ENCODE data around the gene SLC25A44. TPM values are rescaled to one million over a fixed set of nuclear protein-coding genes. Genes with fewer than 3 reads are reported as not detected.

Gene SLC25A44
- total and polyA plus RNA-seq, 2 of the 8 experiments (the other 6 are each of a cell fraction or from before 2014, with no cell fraction given), result 23.4 to 32.1 TPM

GRCh38 chr1:156160000-156160742, 33.7 kb upstream of the SLC25A44 start:
- H2BK15ac ChIP-seq (ENCODE audit: low read length), result peak overlapping the region; percentile 98; the same call in 1 of the 2 replicates
- DNase-seq (ENCODE audit: low read depth in 1 of 2, low spot score in 2 of 2) (no peak), FAIRE-seq (no peak)
- peak overlapping the region; percentile 52; the same call in 1 of the 2 replicates for H2BK5ac ChIP-seq (ENCODE audit: low read depth, low read length)
- peaks cover 0 to 4% (median 0%) of the 10 kb centered on the region in 4 experiments; a peak in 2 of 8 replicates for H3K36me3 ChIP-seq (ENCODE audit: control insufficient read depth in 2 of 4, insufficient read depth in 4 of 4, low read length in 3 of 4)
- H4K91ac ChIP-seq (replicated peaks; ENCODE audit: insufficient read length, low read length), result peak overlapping the region; percentile 8
- WGBS, 2 experiments (ENCODE audit: extremely low coverage in 1 of 2, insufficient coverage in 1 of 2, insufficient read length in 1 of 2, insufficient replicate concordance in 2 of 2, low coverage in 1 of 2, low lambda C conversion rate in 2 of 2, missing lambda C conversion rate in 1 of 2), result 73% methylated on average over 13 of the region's 13 CpGs; no CpG with 5 or more reads in 1 of the 2 experiments
- H3K14ac ChIP-seq (ENCODE audit: insufficient read length), result no peak overlapping the region
- H3K23ac ChIP-seq (ENCODE audit: insufficient read length), result no peak overlapping the region
- H3K4me1 ChIP-seq (replicated peaks in 1 of 4; ENCODE audit: control insufficient read depth in 3 of 4, insufficient read depth in 4 of 4, low read length in 3 of 4), result peaks cover 3 to 14% (median 10%) of the 10 kb centered on the region in 4 experiments; a peak in 6 of 7 replicates
- POLR2A ChIA-PET (ENCODE audit: partially characterized antibody), result interaction anchor here (0.9 to 5.1 kb wide), 9 partner anchors 10 to 123 kb away, joined by 3 to 27 read pairs (median 4); partner anchors contain the start of genes PMF1, SLC25A44 and SMG5
- H3K23me2 ChIP-seq (ENCODE audit: low read depth, low read length), result peaks cover 4% of the 10 kb centered on the region; the same call in 1 of the 2 replicates
- no peak overlapping the region for H3K56ac ChIP-seq (replicated peaks; ENCODE audit: insufficient read length, low read depth, low read length)
- H3K4me3 ChIP-seq (ENCODE audit: extremely low read depth in 1 of 4, insufficient read depth in 2 of 4, low read depth in 3 of 4, low read length in 4 of 4), result peak overlapping the region in 3 of 4 experiments; percentile 32 to 68 (median 32); a peak in 6 of 8 replicates
- no peak overlapping the region for H2BK20ac ChIP-seq (ENCODE audit: low read length)
- no peaks in the 10 kb centered on the region for H3K27me3 ChIP-seq (replicated peaks in 1 of 4; ENCODE audit: control insufficient read depth in 3 of 4, extremely low read depth in 1 of 4, insufficient read depth in 3 of 4, low read length in 3 of 4)
- H2AFZ ChIP-seq (ENCODE audit: low read length), result peak overlapping the region; percentile 99; the same call in 1 of the 2 replicates
- no peaks in the 10 kb centered on the region for H3K79me2 ChIP-seq (ENCODE audit: control insufficient read depth in 1 of 2, insufficient read depth in 2 of 2, low read length in 2 of 2)
- peak overlapping the region in 1 of 4 experiments; percentile 44; a peak in 1 of 7 replicates for H3K9ac ChIP-seq (replicated peaks in 1 of 4; ENCODE audit: extremely low read depth in 1 of 4, low read depth in 3 of 4, low read length in 3 of 4)
- CTCF ChIA-PET (ENCODE audit: partially characterized antibody), result interaction anchor here (0.6 to 7.5 kb wide), 12 partner anchors 13 to 1116 kb away, joined by 3 to 65 read pairs (median 4); partner anchors contain the start of gene PMF1
- 0 out of 2 replicates have a peak overlapping the region, but pooled peaks have one; percentile 86 for H3K18ac ChIP-seq (ENCODE audit: extremely low read depth, low read length)
- peak overlapping the region; percentile 87; the same call in 1 of the 2 replicates for H2BK12ac ChIP-seq (ENCODE audit: low read depth, low read length)
- peak overlapping the region; percentile 81 for H4K5ac ChIP-seq (ENCODE audit: insufficient read length, low read depth, low read length)
- no peaks in the 10 kb centered on the region for H3K9me3 ChIP-seq (ENCODE audit: insufficient read depth in 2 of 2, low read depth in 1 of 2, low read length in 1 of 2)
- H2BK120ac ChIP-seq (replicated peaks; ENCODE audit: low read depth, low read length), result no peak overlapping the region
- peak overlapping the region; percentile 56; the same call in 1 of the 2 replicates for H2AK5ac ChIP-seq (ENCODE audit: low read depth, low read length)
- H4K20me1 ChIP-seq (replicated peaks in 1 of 2; ENCODE audit: control insufficient read depth in 1 of 2, insufficient read depth in 2 of 2, low read length in 2 of 2), result no peaks in the 10 kb centered on the region
- no peak overlapping the region for H3K27ac ChIP-seq (ENCODE audit: low read depth, low read length)
- H3K4ac ChIP-seq (replicated peaks; ENCODE audit: insufficient read length, low read depth, low read length), result peak overlapping the region; percentile 4
- peak overlapping the region; percentile 73 for H4K8ac ChIP-seq (ENCODE audit: extremely low read depth, insufficient read depth, low read length)
- H3K4me2 ChIP-seq (ENCODE audit: insufficient read depth in 1 of 2, low read depth in 2 of 2, low read length in 2 of 2), result peak overlapping the region; percentile 86 to 95
- H3K79me1 ChIP-seq (ENCODE audit: low read depth, low read length), result no peaks in the 10 kb centered on the region
- TF ChIP-seq, protein P1, sequence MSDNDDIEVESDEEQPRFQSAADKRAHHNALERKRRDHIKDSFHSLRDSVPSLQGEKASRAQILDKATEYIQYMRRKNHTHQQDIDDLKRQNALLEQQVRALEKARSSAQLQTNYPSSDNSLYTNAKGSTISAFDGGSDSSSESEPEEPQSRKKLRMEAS (IDR thresholded peaks at IDR 0.05), result no peak
- no peak for TF ChIP-seq NANOG (IDR thresholded peaks at IDR 0.05; ENCODE audit: insufficient read depth, low read depth, low read length, poor library complexity, severe bottlenecking)
